Retinal pigment epithelial cell (primary cell): ENCODE measurements around the gene FBXL20.

Source experiments
- DNase-seq: peaks from one replicate; pipeline ENCODE4 v3.0.0-alpha.2; 2010; ENCODE audit warnings: low read depth
- H3K4me3 ChIP-seq: 2 replicates; pipeline ENCODE4 v1.5.1; 2011; ENCODE audit warnings: mild to moderate bottlenecking, low read length, control low read depth, moderate library complexity
- CTCF ChIP-seq: conservative IDR thresholded peaks from 2 replicates; pipeline ENCODE4 v1.5.1; 2011; ENCODE audit warnings: low read depth, low read length, control low read depth, inconsistent platforms

FBXL20 gene

DNA sequence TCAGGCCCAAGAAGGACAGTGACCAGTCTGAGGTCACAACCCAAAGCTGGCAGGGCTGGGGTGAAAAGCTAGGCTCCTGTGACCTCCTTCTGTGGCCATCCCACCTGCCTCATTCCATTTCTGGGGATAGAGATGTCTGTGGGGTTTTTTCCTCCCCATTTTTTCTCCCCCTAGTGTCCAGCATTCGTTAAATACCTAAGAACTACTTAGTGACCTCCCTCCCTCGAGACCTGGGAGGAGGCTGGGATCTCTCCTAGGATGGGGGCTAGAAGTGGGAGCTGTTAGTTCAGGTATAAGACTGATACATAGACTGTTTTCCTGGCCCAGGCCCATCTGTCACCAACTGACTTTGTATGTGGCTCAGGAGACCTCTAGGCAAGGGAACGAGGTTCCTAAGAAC, 155.2 kb downstream of the FBXL20 start:
- TF ChIP-seq CTCF, result peak; percentile 17
- H3K4me3 ChIP-seq, result no peak overlapping the region
- DNase-seq, result no peak

- no peak overlapping the region for H3K4me3 ChIP-seq
- no peak for DNase-seq
- TF ChIP-seq CTCF, result peak; percentile 98
Observed at GRCh38 chr17:39244600-39245570, 156.5 kb downstream of the FBXL20 start.

DNA sequence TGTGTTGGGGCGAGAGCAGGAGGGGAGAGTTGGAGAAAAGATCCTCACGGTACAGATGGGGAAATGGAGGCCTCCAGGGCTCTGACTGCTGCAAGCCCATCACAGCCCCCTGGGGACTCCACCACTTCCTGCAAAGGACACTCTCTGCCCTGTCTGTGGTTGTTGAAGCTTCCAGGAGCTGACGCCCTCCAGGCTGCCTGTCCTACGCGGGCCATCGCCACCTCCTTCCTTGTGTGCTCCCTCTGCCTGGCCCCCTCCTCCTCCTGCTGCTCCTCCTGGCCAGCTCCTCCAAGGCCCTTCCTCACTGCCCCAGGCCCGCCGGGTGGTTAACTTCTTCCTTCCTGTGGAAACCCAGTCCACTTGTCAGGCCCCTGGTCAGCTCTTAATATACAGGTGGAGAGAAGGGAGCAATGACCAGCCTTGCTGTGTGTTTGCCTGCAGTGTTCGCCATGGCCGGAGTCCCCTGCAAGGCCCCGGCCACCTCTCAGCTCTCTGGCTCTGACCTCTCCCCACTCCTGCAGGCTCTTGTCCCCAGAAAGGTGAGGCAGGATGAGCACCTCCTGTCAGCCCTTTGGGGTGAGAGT, 157.3 kb downstream of the FBXL20 start:
- no peak for TF ChIP-seq CTCF
- no peak for DNase-seq
- no peak overlapping the region for H3K4me3 ChIP-seq

DNA sequence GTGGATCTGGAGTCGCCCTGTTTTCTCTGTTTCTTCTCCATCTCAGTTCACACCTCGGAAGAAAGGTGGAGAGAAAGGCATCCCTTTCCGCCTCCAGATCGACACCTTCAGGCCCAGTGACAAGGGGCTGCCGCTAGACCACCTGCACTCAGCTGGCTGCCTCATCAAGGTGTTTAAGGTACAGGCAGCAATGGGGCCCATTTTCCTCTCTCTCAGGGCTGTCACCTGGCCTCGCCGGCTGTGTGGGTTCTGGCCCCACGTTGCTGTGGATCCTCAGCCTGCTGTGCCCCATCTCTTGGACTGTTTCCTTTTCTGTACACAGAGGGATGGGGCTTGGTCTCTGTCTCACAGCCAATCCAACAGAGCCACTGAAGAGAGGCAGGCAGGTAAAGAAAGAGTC, 158.3 kb downstream of the FBXL20 start:
- H3K4me3 ChIP-seq, result no peak overlapping the region
- no peak for DNase-seq
- no peak for TF ChIP-seq CTCF

DNA sequence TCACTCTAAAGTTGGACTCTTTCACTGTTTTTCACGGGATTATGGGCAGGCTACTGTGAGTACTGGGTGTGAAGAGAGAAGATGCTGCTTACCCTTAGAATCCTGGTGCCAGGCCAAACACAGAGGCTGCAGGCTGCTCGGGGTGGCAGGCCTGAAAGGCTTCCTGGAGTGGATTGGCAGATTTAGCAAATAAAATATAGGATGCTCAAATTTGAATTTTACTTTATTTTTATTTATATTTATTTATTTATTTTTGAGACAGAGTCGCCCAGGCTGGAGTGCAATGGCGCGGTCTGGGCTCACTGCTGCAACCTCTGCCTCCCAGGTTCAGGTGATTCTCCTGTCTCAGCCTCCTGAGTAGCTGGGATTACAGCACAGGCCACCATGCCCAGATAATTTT, 160.8 kb downstream of the FBXL20 start:
- H3K4me3 ChIP-seq, result no peak overlapping the region
- no peak for DNase-seq
- TF ChIP-seq CTCF, result no peak

- TF ChIP-seq CTCF, result peak; percentile 82
- H3K4me3 ChIP-seq, result no peak overlapping the region
- DNase-seq, result no peak
Observed at GRCh38 chr17:39239640-39240314, 161.6 kb downstream of the FBXL20 start.
